Natural killer cell (primary cell): ENCODE data around the gene ZNF391. TPM values are rescaled to one million over a fixed set of nuclear protein-coding genes. Genes with fewer than 3 reads are reported as not detected.

Experiments used
- ATAC-seq, 3 donors: fragments of 150-1000 bp in 2 of 3; fragments of 200-7000 bp in 1 of 3; cut with Tn5 transposase; 1 replicate in 1 of 3; 2 replicates in 2 of 3; pipeline ENCODE4 v1.10.0; 2021; ENCODE audit warnings: mild to moderate bottlenecking in 2 of 3, moderate library complexity in 2 of 3
- DNase-seq, 2 donors: peaks; one replicate each; pipeline versions ENCODE4 v3.0.0 to v3.0.0-alpha.2; 2013 to 2021; ENCODE audit warnings: mixed read lengths in 1 of 2
- H3K27ac ChIP-seq: one replicate; pipeline ENCODE4 v1.5.1; 2013; ENCODE audit warnings: mild to moderate bottlenecking, low read length
- H3K27me3 ChIP-seq: one replicate; pipeline ENCODE4 v1.6.1; 2013; ENCODE audit warnings: low read length; ENCODE audit not compliant: control insufficient read depth, insufficient read depth
- H3K36me3 ChIP-seq: one replicate; pipeline ENCODE4 v1.6.1; 2013; ENCODE audit warnings: low read length; ENCODE audit not compliant: control insufficient read depth, insufficient read depth
- H3K4me1 ChIP-seq: one replicate; pipeline ENCODE4 v1.6.1; 2013; ENCODE audit warnings: low read length; ENCODE audit not compliant: control insufficient read depth, insufficient read depth
- H3K4me3 ChIP-seq: one replicate; pipeline ENCODE4 v1.5.1; 2013; ENCODE audit warnings: low read length
- H3K9me3 ChIP-seq: one replicate; pipeline ENCODE4 v1.6.1; 2013; ENCODE audit warnings: low read length; ENCODE audit not compliant: control insufficient read depth, insufficient read depth
- H3K27ac Mint-ChIP-seq, 2 donors: one replicate each; pipeline ENCODE4 v1.8.0; 2022; ENCODE audit warnings: mild to moderate bottlenecking in 2 of 2, mixed read lengths in 2 of 2, moderate library complexity in 1 of 2
- H3K27me3 Mint-ChIP-seq, 2 donors: one replicate each; pipeline ENCODE4 v1.8.0; 2022; ENCODE audit warnings: low read depth in 2 of 2, mixed read lengths in 2 of 2
- H3K36me3 Mint-ChIP-seq: one replicate; pipeline ENCODE4 v1.8.0; 2022; ENCODE audit warnings: mixed read lengths
- H3K4me1 Mint-ChIP-seq, 2 donors: one replicate each; pipeline ENCODE4 v1.8.0; 2022; ENCODE audit warnings: mixed read lengths in 2 of 2
- H3K4me3 Mint-ChIP-seq: one replicate; pipeline ENCODE4 v1.8.0; 2022; ENCODE audit warnings: mild to moderate bottlenecking, moderate library complexity, mixed read lengths
- H3K9me3 Mint-ChIP-seq, 2 donors: one replicate each; pipeline ENCODE4 v1.8.0; 2022; ENCODE audit warnings: mixed read lengths in 2 of 2
- WGBS: methylation state at CpG from one replicate; pipeline ENCODE4 v1.1.7; 2013; ENCODE audit warnings: missing lambda C conversion rate; ENCODE audit not compliant: insufficient coverage; 5-methylcytosine and 5-hydroxymethylcytosine counted together
- intact Hi-C: fragments of 100-400 bp; cut with micrococcal nuclease; formaldehyde crosslinking; loops from one replicate; pipeline ENCODE4 v1.14.2; 2022
- total RNA-seq, 4 donors: library from RNA; stranded (reverse); fragments of 120-200 nt in 1 of 4; gene quantifications; one replicate each; pipeline versions ENCODE4 v1.2.3 to v1.2.4, GENCODE V29; 2013 to 2022
- TF ChIP-seq, protein P1 (sequence below): fragments of 200-600 bp; IDR thresholded peaks from one replicate; pipeline ENCODE4 v1.8.0; 2022; ENCODE audit warnings: antibody characterized with exemption

The ZNF391 gene
- total RNA-seq, 3 donors from 2014 or later (not counting 1 experiment from before 2014, with no cell fraction given) = 0.18 to 0.83 (median 0.19) TPM

DNA sequence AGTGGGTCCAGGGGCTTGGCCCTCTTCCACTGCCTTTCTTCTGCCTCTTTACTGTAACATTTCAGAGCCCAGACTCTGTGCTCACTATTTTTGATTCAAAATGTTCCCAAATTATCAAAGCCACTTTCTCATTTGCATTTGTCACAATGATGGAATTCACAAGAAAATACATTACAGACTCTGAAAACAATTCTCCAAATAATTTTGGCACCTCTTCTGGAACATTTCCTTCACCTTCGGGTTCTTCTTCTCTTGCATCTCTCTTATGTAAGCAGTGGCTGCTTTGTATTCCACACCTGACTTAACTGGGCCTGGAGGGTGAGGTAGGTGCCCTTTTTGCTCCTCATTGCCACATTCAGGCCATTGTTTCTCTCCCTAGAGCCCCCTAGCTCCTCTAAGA is 54.4 kb downstream of the ZNF391 start:
- Mint-ChIP-seq H3K9me3 (peaks cover 6 to 12% of the 10 kb centered on the region in 2 donors), H3K27ac (no peak overlapping the region), H3K27me3 (no peaks in the 10 kb centered on the region), H3K4me1 (no peaks in the 10 kb centered on the region), H3K36me3 (peaks cover 17% of the 10 kb centered on the region), H3K4me3 (no peak overlapping the region)
- no peaks in the 10 kb centered on the region for H3K4me1 ChIP-seq
- TF ChIP-seq, protein P1, sequence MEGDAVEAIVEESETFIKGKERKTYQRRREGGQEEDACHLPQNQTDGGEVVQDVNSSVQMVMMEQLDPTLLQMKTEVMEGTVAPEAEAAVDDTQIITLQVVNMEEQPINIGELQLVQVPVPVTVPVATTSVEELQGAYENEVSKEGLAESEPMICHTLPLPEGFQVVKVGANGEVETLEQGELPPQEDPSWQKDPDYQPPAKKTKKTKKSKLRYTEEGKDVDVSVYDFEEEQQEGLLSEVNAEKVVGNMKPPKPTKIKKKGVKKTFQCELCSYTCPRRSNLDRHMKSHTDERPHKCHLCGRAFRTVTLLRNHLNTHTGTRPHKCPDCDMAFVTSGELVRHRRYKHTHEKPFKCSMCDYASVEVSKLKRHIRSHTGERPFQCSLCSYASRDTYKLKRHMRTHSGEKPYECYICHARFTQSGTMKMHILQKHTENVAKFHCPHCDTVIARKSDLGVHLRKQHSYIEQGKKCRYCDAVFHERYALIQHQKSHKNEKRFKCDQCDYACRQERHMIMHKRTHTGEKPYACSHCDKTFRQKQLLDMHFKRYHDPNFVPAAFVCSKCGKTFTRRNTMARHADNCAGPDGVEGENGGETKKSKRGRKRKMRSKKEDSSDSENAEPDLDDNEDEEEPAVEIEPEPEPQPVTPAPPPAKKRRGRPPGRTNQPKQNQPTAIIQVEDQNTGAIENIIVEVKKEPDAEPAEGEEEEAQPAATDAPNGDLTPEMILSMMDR = no peak
- 60% methylated on average over 1 of the region's 1 CpG for WGBS
- H3K27ac ChIP-seq = no peak overlapping the region
- intact Hi-C loops = no loop called here
- H3K9me3 ChIP-seq = peaks cover 27% of the 10 kb centered on the region
- no peak for ATAC-seq
- no peak for DNase-seq
- no peaks in the 10 kb centered on the region for H3K36me3 ChIP-seq
- H3K4me3 ChIP-seq = no peak overlapping the region
- no peaks in the 10 kb centered on the region for H3K27me3 ChIP-seq

DNA sequence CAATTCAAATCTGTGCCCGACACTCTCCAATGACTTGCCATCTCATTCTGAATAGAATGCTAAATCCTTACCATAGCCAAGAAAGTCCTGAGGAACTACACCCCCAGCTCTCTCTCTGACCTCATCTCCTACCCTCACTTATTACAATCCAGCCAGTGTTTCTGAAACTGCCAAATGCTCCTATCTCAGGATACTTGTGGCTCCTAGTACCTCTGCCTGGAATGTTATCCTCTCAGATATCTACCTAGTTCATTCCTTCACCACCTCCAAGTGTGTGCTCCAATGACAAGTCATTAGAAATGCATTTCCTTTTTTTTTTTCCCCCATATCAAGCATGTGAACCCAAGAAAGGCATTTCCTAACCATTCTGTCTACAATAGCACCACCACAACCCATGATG is 59.9 kb downstream of the ZNF391 start:
- ATAC-seq (no peak), DNase-seq (no peak)
- TF ChIP-seq, protein P1 = no peak
- intact Hi-C loops = no loop called here
- no peak overlapping the region for H3K4me3 ChIP-seq
- H3K9me3 Mint-ChIP-seq = peaks cover 16 to 30% of the 10 kb centered on the region in 2 donors
- peaks cover 55% of the 10 kb centered on the region for H3K36me3 Mint-ChIP-seq
- H3K36me3 ChIP-seq = peaks cover 18% of the 10 kb centered on the region
- no peaks in the 10 kb centered on the region for H3K4me1 ChIP-seq
- H3K9me3 ChIP-seq = peaks cover 41% of the 10 kb centered on the region
- 96% methylated on average over 1 of the region's 1 CpG for WGBS
- H3K27me3 Mint-ChIP-seq = no peaks in the 10 kb centered on the region
- peaks cover 0 to 4% of the 10 kb centered on the region in 2 donors for H3K4me1 Mint-ChIP-seq
- no peak overlapping the region for H3K27ac ChIP-seq
- no peak overlapping the region for H3K27ac Mint-ChIP-seq
- no peak overlapping the region for H3K4me3 Mint-ChIP-seq
- no peaks in the 10 kb centered on the region for H3K27me3 ChIP-seq

DNA sequence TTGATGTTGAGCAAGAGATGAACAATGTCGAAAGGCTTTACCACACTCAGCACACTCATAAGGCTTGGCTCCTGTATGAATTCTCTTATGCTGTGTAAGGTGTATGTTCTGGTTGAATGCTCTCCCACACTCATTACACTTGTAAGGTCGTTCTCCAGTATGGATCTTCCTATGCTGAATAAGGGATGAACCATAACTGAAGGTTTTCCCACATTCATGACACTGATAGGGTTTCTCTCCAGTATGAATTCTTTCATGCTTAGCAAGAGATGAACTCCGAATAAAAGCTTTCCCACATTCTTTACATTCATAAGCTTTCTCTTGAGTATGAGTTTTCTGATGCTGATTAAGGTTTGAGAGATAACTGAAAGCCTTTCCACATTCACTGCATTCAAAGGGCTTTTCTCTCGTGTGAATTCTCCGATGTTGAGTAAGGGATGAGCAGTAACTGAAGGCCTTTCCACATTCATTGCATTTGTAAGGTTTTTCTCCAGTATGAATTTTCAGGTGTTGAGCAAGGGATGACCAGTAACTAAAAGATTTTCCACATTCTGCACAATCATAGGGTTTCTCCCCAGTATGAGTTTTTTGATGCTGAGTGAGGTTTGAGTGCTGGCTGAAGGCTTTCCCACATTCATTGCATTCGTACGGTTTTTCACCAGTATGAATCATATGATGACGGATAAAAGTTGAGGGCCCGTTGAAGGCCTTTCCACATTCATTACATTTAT is 63.3 kb downstream of the ZNF391 start:
- Mint-ChIP-seq H3K4me3 (no peak overlapping the region), H3K36me3 (peaks cover 80% of the 10 kb centered on the region)
- TF ChIP-seq, protein P1 = no peak

DNA sequence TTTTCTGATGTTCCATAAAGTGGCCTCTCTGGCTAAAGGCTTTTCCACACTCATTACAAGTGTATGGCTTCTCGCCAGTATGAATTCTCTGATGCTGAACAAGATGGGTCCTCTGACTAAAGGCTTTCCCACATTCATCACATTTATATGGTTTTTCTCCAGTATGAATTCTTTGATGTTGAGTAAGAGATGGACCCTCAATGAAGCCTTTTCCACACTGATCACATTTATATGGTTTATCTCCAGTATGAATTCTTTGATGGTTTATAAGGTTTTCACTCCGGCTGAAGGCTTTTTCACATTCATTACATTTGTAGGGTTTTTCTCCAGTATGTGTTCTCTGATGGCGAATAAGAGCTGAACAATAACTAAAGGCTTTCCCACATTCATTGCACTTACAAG is 63.9 kb downstream of the ZNF391 start:
- ATAC-seq (no peak), DNase-seq (no peak)
- TF ChIP-seq, protein P1 = no peak
- H3K4me1 ChIP-seq = no peaks in the 10 kb centered on the region
- Mint-ChIP-seq H3K36me3 (peaks cover 86% of the 10 kb centered on the region), H3K27ac (no peak overlapping the region), H3K27me3 (no peaks in the 10 kb centered on the region), H3K4me1 (peaks cover 0 to 4% of the 10 kb centered on the region in 2 donors), H3K4me3 (no peak overlapping the region), H3K9me3 (peaks cover 24 to 45% of the 10 kb centered on the region in 2 donors)
- 100% methylated on average over 1 of the region's 3 CpGs for WGBS
- no peaks in the 10 kb centered on the region for H3K27me3 ChIP-seq
- H3K4me3 ChIP-seq = no peak overlapping the region
- no peak overlapping the region for H3K27ac ChIP-seq
- intact Hi-C loops = no loop called here
- peaks cover 39% of the 10 kb centered on the region for H3K9me3 ChIP-seq
- H3K36me3 ChIP-seq = peaks cover 58% of the 10 kb centered on the region

More for the DNA sequence above, 63.3 kb downstream of the ZNF391 start:
- no peak for DNase-seq
- H3K27me3 ChIP-seq = no peaks in the 10 kb centered on the region
- H3K9me3 Mint-ChIP-seq = peaks cover 24 to 45% of the 10 kb centered on the region in 2 donors
- ATAC-seq = no peak
- H3K27me3 Mint-ChIP-seq = no peaks in the 10 kb centered on the region
- peaks cover 39% of the 10 kb centered on the region for H3K9me3 ChIP-seq
- 93% methylated on average over 5 of the region's 9 CpGs for WGBS
- peaks cover 0 to 4% of the 10 kb centered on the region in 2 donors for H3K4me1 Mint-ChIP-seq
- H3K4me1 ChIP-seq = no peaks in the 10 kb centered on the region
- no peak overlapping the region for H3K27ac ChIP-seq
- intact Hi-C loops = no loop called here
- no peak overlapping the region for H3K4me3 ChIP-seq
- no peak overlapping the region for H3K27ac Mint-ChIP-seq
- H3K36me3 ChIP-seq = peaks cover 52% of the 10 kb centered on the region
